ENCODE results near the gene SLC22A15.

DNA sequence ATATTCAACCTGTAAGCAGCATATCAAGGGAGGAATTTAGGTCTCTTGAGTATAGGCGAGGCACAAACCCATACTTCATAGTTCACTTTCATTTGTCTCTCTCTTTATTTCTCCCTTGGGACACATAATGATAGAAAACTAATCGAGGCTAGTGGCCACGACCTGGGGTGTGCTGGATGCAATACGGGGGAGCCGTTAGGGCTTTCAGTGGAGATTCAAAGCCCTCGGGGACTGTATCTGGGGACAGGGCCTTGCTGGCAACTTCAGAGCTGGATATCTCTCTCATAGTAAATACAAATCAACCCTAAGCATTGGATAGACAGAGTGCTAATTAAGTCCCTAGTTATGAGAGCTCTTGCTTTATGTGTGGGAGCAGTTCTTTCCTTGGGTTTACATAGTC is 36.9 kb upstream of the SLC22A15 start:
- TF ChIP-seq, protein P1, sequence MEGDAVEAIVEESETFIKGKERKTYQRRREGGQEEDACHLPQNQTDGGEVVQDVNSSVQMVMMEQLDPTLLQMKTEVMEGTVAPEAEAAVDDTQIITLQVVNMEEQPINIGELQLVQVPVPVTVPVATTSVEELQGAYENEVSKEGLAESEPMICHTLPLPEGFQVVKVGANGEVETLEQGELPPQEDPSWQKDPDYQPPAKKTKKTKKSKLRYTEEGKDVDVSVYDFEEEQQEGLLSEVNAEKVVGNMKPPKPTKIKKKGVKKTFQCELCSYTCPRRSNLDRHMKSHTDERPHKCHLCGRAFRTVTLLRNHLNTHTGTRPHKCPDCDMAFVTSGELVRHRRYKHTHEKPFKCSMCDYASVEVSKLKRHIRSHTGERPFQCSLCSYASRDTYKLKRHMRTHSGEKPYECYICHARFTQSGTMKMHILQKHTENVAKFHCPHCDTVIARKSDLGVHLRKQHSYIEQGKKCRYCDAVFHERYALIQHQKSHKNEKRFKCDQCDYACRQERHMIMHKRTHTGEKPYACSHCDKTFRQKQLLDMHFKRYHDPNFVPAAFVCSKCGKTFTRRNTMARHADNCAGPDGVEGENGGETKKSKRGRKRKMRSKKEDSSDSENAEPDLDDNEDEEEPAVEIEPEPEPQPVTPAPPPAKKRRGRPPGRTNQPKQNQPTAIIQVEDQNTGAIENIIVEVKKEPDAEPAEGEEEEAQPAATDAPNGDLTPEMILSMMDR (IDR thresholded peaks at IDR 0.05) = no peak
- TF ChIP-seq POLR2A (IDR thresholded peaks at IDR 0.05) = no peak
